T1000 (cell line): ENCODE data around the gene CHMP4B.

ENCODE experiments used
- DNase-seq: peaks from one replicate; lab custom pipeline; 2025; ENCODE audit warnings: mixed read lengths; lab: John Stamatoyannopoulos, UW

Gene CHMP4B

GRCh38 chr20:33821270-33821836 lies 10.2 kb downstream of the CHMP4B start:
- no peak for DNase-seq

GRCh38 chr20:33822423-33822822 lies 11.3 kb downstream of the CHMP4B start:
- no peak for DNase-seq

GRCh38 chr20:33822991-33823390 lies 11.8 kb downstream of the CHMP4B start:
- DNase-seq, result no peak

GRCh38 chr20:33824852-33825251 lies 13.7 kb downstream of the CHMP4B start:
- DNase-seq, result no peak

- no peak for DNase-seq
Observed at GRCh38 chr20:33825340-33826269, 14.5 kb downstream of the CHMP4B start.

GRCh38 chr20:33826270-33826897 lies 15.2 kb downstream of the CHMP4B start:
- DNase-seq, result no peak

GRCh38 chr20:33827109-33827508 lies 16.0 kb downstream of the CHMP4B start:
- DNase-seq, result no peak

- DNase-seq, result no peak
Observed at GRCh38 chr20:33827634-33828325, 16.6 kb downstream of the CHMP4B start.

- DNase-seq, result no peak
Observed at GRCh38 chr20:33828326-33828844, 17.2 kb downstream of the CHMP4B start.

GRCh38 chr20:33828967-33829560 lies 17.9 kb downstream of the CHMP4B start:
- DNase-seq, result no peak

- DNase-seq, result no peak
Observed at GRCh38 chr20:33829636-33830035, 18.5 kb downstream of the CHMP4B start.

- DNase-seq, result no peak
Observed at GRCh38 chr20:33830371-33830770, 19.2 kb downstream of the CHMP4B start.

- no peak for DNase-seq
Observed at GRCh38 chr20:33832103-33832804, 21.1 kb downstream of the CHMP4B start.

- no peak for DNase-seq
Observed at GRCh38 chr20:33833333-33833732, 22.2 kb downstream of the CHMP4B start.

GRCh38 chr20:33835615-33836172 lies 24.5 kb downstream of the CHMP4B start:
- no peak for DNase-seq

- DNase-seq, result no peak
Observed at GRCh38 chr20:33836277-33836676, 25.1 kb downstream of the CHMP4B start.

- DNase-seq, result no peak
Observed at GRCh38 chr20:33837096-33837830, 26.1 kb downstream of the CHMP4B start.

- no peak for DNase-seq
Observed at GRCh38 chr20:33838035-33838864, 27.1 kb downstream of the CHMP4B start.

- no peak for DNase-seq
Observed at GRCh38 chr20:33839591-33839990, 28.4 kb downstream of the CHMP4B start.
